ENCODE data around the gene MPPED1. TPM values are rescaled to one million over a fixed set of nuclear protein-coding genes. Genes with fewer than 3 reads are reported as not detected.

MPPED1 gene
- polyA plus RNA-seq, 4 donors: 0.01 to 1.4 (median 0.40) TPM; not detected in 1

- no peak for DNase-seq
- 59 to 80% (median 65%) methylated on average over 6 of the region's 6 CpGs for WGBS, 3 donors
- H3K27ac ChIP-seq (ENCODE audit: low read depth in 1 of 3, low read length in 2 of 3): no peak overlapping the region
- FAIRE-seq: no peak
- no peak overlapping the region for H3K4me3 ChIP-seq (ENCODE audit: low read depth in 1 of 3, low read length in 3 of 3)
- no peaks in the 10 kb centered on the region for H3K36me3 ChIP-seq (ENCODE audit: control insufficient read depth in 3 of 3, insufficient read depth in 2 of 3, low read depth in 1 of 3, low read length in 3 of 3)
- H3K27me3 ChIP-seq (ENCODE audit: control insufficient read depth in 3 of 3, insufficient read depth in 3 of 3, low read length in 3 of 3): no peaks in the 10 kb centered on the region
- H3K9me3 ChIP-seq (ENCODE audit: control insufficient read depth in 2 of 2, insufficient read depth in 1 of 2, low read depth in 1 of 2, low read length in 1 of 2): no peaks in the 10 kb centered on the region
- H3K4me1 ChIP-seq (ENCODE audit: control insufficient read depth in 3 of 3, insufficient read depth in 2 of 3, low read depth in 1 of 3, low read length in 2 of 3): no peaks in the 10 kb centered on the region
Observed at GRCh38 chr22:43521716-43522115, 109.9 kb downstream of the MPPED1 start.

- no peak for FAIRE-seq
- no peaks in the 10 kb centered on the region for H3K9me3 ChIP-seq (ENCODE audit: control insufficient read depth in 2 of 2, insufficient read depth in 1 of 2, low read depth in 1 of 2, low read length in 1 of 2)
- WGBS, 3 donors: 63 to 82% (median 79%) methylated on average over 7 of the region's 7 CpGs
- no peak for DNase-seq
- no peaks in the 10 kb centered on the region for H3K4me1 ChIP-seq (ENCODE audit: control insufficient read depth in 3 of 3, insufficient read depth in 2 of 3, low read depth in 1 of 3, low read length in 2 of 3)
- no peaks in the 10 kb centered on the region for H3K27me3 ChIP-seq (ENCODE audit: control insufficient read depth in 3 of 3, insufficient read depth in 3 of 3, low read length in 3 of 3)
- no peak overlapping the region for H3K27ac ChIP-seq (ENCODE audit: low read depth in 1 of 3, low read length in 2 of 3)
- no peaks in the 10 kb centered on the region for H3K36me3 ChIP-seq (ENCODE audit: control insufficient read depth in 3 of 3, insufficient read depth in 2 of 3, low read depth in 1 of 3, low read length in 3 of 3)
- no peak overlapping the region for H3K4me3 ChIP-seq (ENCODE audit: low read depth in 1 of 3, low read length in 3 of 3)
Observed at GRCh38 chr22:43526117-43526655, 114.4 kb downstream of the MPPED1 start.

GRCh38 chr22:43526946-43527345 is 115.1 kb downstream of the MPPED1 start:
- no peak overlapping the region for H3K4me3 ChIP-seq (ENCODE audit: low read depth in 1 of 3, low read length in 3 of 3)
- no peak overlapping the region for H3K27ac ChIP-seq (ENCODE audit: low read depth in 1 of 3, low read length in 2 of 3)
- no peak for DNase-seq
- H3K27me3 ChIP-seq (ENCODE audit: control insufficient read depth in 3 of 3, insufficient read depth in 3 of 3, low read length in 3 of 3): no peaks in the 10 kb centered on the region
- no peaks in the 10 kb centered on the region for H3K36me3 ChIP-seq (ENCODE audit: control insufficient read depth in 3 of 3, insufficient read depth in 2 of 3, low read depth in 1 of 3, low read length in 3 of 3)
- H3K4me1 ChIP-seq (ENCODE audit: control insufficient read depth in 3 of 3, insufficient read depth in 2 of 3, low read depth in 1 of 3, low read length in 2 of 3): no peaks in the 10 kb centered on the region
- FAIRE-seq: no peak
- WGBS, 3 donors: 67 to 80% (median 75%) methylated on average over 5 of the region's 5 CpGs
- H3K9me3 ChIP-seq (ENCODE audit: control insufficient read depth in 2 of 2, insufficient read depth in 1 of 2, low read depth in 1 of 2, low read length in 1 of 2): no peaks in the 10 kb centered on the region

GRCh38 chr22:43528601-43529360 is 117.0 kb downstream of the MPPED1 start:
- 70 to 79% (median 76%) methylated on average over 12 of the region's 12 CpGs for WGBS, 3 donors
- FAIRE-seq (no peak), DNase-seq (no peak)
- H3K36me3 ChIP-seq (ENCODE audit: control insufficient read depth in 3 of 3, insufficient read depth in 2 of 3, low read depth in 1 of 3, low read length in 3 of 3): no peaks in the 10 kb centered on the region
- no peaks in the 10 kb centered on the region for H3K4me1 ChIP-seq (ENCODE audit: control insufficient read depth in 3 of 3, insufficient read depth in 2 of 3, low read depth in 1 of 3, low read length in 2 of 3)
- H3K27me3 ChIP-seq (ENCODE audit: control insufficient read depth in 3 of 3, insufficient read depth in 3 of 3, low read length in 3 of 3): no peaks in the 10 kb centered on the region
- H3K27ac ChIP-seq (ENCODE audit: low read depth in 1 of 3, low read length in 2 of 3): no peak overlapping the region
- no peak overlapping the region for H3K4me3 ChIP-seq (ENCODE audit: low read depth in 1 of 3, low read length in 3 of 3)
- no peaks in the 10 kb centered on the region for H3K9me3 ChIP-seq (ENCODE audit: control insufficient read depth in 2 of 2, insufficient read depth in 1 of 2, low read depth in 1 of 2, low read length in 1 of 2)

- no peak for FAIRE-seq
Observed at GRCh38 chr22:43529461-43529860, 117.6 kb downstream of the MPPED1 start.

GRCh38 chr22:43529934-43530333 is 118.1 kb downstream of the MPPED1 start:
- H3K4me1 ChIP-seq (ENCODE audit: control insufficient read depth in 3 of 3, insufficient read depth in 2 of 3, low read depth in 1 of 3, low read length in 2 of 3): no peaks in the 10 kb centered on the region
- H3K36me3 ChIP-seq (ENCODE audit: control insufficient read depth in 3 of 3, insufficient read depth in 2 of 3, low read depth in 1 of 3, low read length in 3 of 3): no peaks in the 10 kb centered on the region
- no peak for FAIRE-seq
- H3K27me3 ChIP-seq (ENCODE audit: control insufficient read depth in 3 of 3, insufficient read depth in 3 of 3, low read length in 3 of 3): no peaks in the 10 kb centered on the region
- 45 to 73% (median 69%) methylated on average over 9 of the region's 9 CpGs for WGBS, 3 donors
- no peak overlapping the region for H3K27ac ChIP-seq (ENCODE audit: low read depth in 1 of 3, low read length in 2 of 3)
- no peaks in the 10 kb centered on the region for H3K9me3 ChIP-seq (ENCODE audit: control insufficient read depth in 2 of 2, insufficient read depth in 1 of 2, low read depth in 1 of 2, low read length in 1 of 2)
- DNase-seq: peak; percentile 3 to 38
- H3K4me3 ChIP-seq (ENCODE audit: low read depth in 1 of 3, low read length in 3 of 3): no peak overlapping the region

More at GRCh38 chr22:43529461-43529860, 117.6 kb downstream of the MPPED1 start:
- DNase-seq: no peak
- no peaks in the 10 kb centered on the region for H3K4me1 ChIP-seq (ENCODE audit: control insufficient read depth in 3 of 3, insufficient read depth in 2 of 3, low read depth in 1 of 3, low read length in 2 of 3)
- H3K27ac ChIP-seq (ENCODE audit: low read depth in 1 of 3, low read length in 2 of 3): no peak overlapping the region
- H3K27me3 ChIP-seq (ENCODE audit: control insufficient read depth in 3 of 3, insufficient read depth in 3 of 3, low read length in 3 of 3): no peaks in the 10 kb centered on the region
- no peaks in the 10 kb centered on the region for H3K9me3 ChIP-seq (ENCODE audit: control insufficient read depth in 2 of 2, insufficient read depth in 1 of 2, low read depth in 1 of 2, low read length in 1 of 2)
- WGBS, 3 donors: 93 to 97% (median 94%) methylated on average over 2 of the region's 2 CpGs
- no peaks in the 10 kb centered on the region for H3K36me3 ChIP-seq (ENCODE audit: control insufficient read depth in 3 of 3, insufficient read depth in 2 of 3, low read depth in 1 of 3, low read length in 3 of 3)
- no peak overlapping the region for H3K4me3 ChIP-seq (ENCODE audit: low read depth in 1 of 3, low read length in 3 of 3)

- Histone ChIP-seq H3K4me1 (ENCODE audit: control insufficient read depth in 3 of 3, insufficient read depth in 2 of 3, low read depth in 1 of 3, low read length in 2 of 3) (no peaks in the 10 kb centered on the region), H3K36me3 (ENCODE audit: control insufficient read depth in 3 of 3, insufficient read depth in 2 of 3, low read depth in 1 of 3, low read length in 3 of 3) (no peaks in the 10 kb centered on the region), H3K27me3 (ENCODE audit: control insufficient read depth in 3 of 3, insufficient read depth in 3 of 3, low read length in 3 of 3) (no peaks in the 10 kb centered on the region), H3K27ac (ENCODE audit: low read depth in 1 of 3, low read length in 2 of 3) (no peak overlapping the region), H3K4me3 (ENCODE audit: low read depth in 1 of 3, low read length in 3 of 3) (no peak overlapping the region), H3K9me3 (ENCODE audit: control insufficient read depth in 2 of 2, insufficient read depth in 1 of 2, low read depth in 1 of 2, low read length in 1 of 2) (no peaks in the 10 kb centered on the region)
- no peak for FAIRE-seq
- WGBS, 3 donors: 85 to 89% (median 87%) methylated on average over 34 of the region's 34 CpGs
- no peak for DNase-seq
Observed at GRCh38 chr22:43530349-43531201, 118.8 kb downstream of the MPPED1 start.

GRCh38 chr22:43531651-43532050 is 119.8 kb downstream of the MPPED1 start:
- FAIRE-seq: no peak
- no peaks in the 10 kb centered on the region for H3K4me1 ChIP-seq (ENCODE audit: control insufficient read depth in 3 of 3, insufficient read depth in 2 of 3, low read depth in 1 of 3, low read length in 2 of 3)

More at GRCh38 chr22:43531651-43532050, 119.8 kb downstream of the MPPED1 start:
- no peak overlapping the region for H3K4me3 ChIP-seq (ENCODE audit: low read depth in 1 of 3, low read length in 3 of 3)
- H3K36me3 ChIP-seq (ENCODE audit: control insufficient read depth in 3 of 3, insufficient read depth in 2 of 3, low read depth in 1 of 3, low read length in 3 of 3): no peaks in the 10 kb centered on the region
- WGBS, 3 donors: 59 to 63% (median 62%) methylated on average over 4 of the region's 4 CpGs
- DNase-seq: no peak
- H3K27ac ChIP-seq (ENCODE audit: low read depth in 1 of 3, low read length in 2 of 3): no peak overlapping the region
- H3K9me3 ChIP-seq (ENCODE audit: control insufficient read depth in 2 of 2, insufficient read depth in 1 of 2, low read depth in 1 of 2, low read length in 1 of 2): no peaks in the 10 kb centered on the region
- H3K27me3 ChIP-seq (ENCODE audit: control insufficient read depth in 3 of 3, insufficient read depth in 3 of 3, low read length in 3 of 3): no peaks in the 10 kb centered on the region
